SK-N-SH treated with all-trans-retinoic acid at 6 μM for 48 hours (cell line): ENCODE data around the gene SCYGR6.

ENCODE experiments used
- ATAC-seq: fragments of 200-7000 bp; cut with Tn5 transposase; 3 replicates; pipeline ENCODE4 v1.9.1; 2020; ENCODE audit warnings: mild to moderate bottlenecking, moderate library complexity
- ARNTL ChIP-seq: fragments of 450-650 bp; formaldehyde crosslinking; IDR thresholded peaks from 2 replicates; pipeline ENCODE4 v1.5.0; 2020; ENCODE audit warnings: low read depth, mild to moderate bottlenecking, moderate library complexity, borderline replicate concordance
- BACH2 ChIP-seq: fragments of 250-450 bp; sonication (Bioruptor Pico); IDR thresholded peaks from 2 replicates; pipeline ENCODE4 v1.9.0; 2021; ENCODE audit warnings: mild to moderate bottlenecking, borderline replicate concordance
- CSDC2 ChIP-seq: fragments of 250-450 bp; sonication (Bioruptor Pico); IDR thresholded peaks from 2 replicates; pipeline ENCODE4 v1.5.0; 2020; ENCODE audit warnings: mild to moderate bottlenecking, moderate library complexity
- ESRRG ChIP-seq: fragments of 250-450 bp; sonication (Bioruptor Pico); IDR thresholded peaks from 2 replicates; pipeline ENCODE4 v1.6.1; 2021; ENCODE audit warnings: mild to moderate bottlenecking
- GLIS3 ChIP-seq: fragments of 250-450 bp; sonication (Bioruptor Pico); IDR thresholded peaks from 2 replicates; pipeline ENCODE4 v1.5.0; 2020; ENCODE audit warnings: mild to moderate bottlenecking, moderate library complexity
- ISL1 ChIP-seq: fragments of 250-450 bp; sonication (Bioruptor Pico); IDR thresholded peaks from 2 replicates; pipeline ENCODE4 v2.1.2; 2022; ENCODE audit warnings: mild to moderate bottlenecking, moderate library complexity
- PPARA ChIP-seq: fragments of 250-450 bp; sonication (Bioruptor Pico); IDR thresholded peaks from 2 replicates; pipeline ENCODE4 v1.5.0; 2020; ENCODE audit warnings: mild to moderate bottlenecking, borderline replicate concordance
- RARB ChIP-seq: fragments of 250-450 bp; sonication (Bioruptor Pico); IDR thresholded peaks from 2 replicates; pipeline ENCODE4 v1.8.0; 2021; ENCODE audit warnings: mild to moderate bottlenecking, moderate library complexity
- SNAI2 ChIP-seq: fragments of 250-450 bp; sonication (Bioruptor Pico); IDR thresholded peaks from 2 replicates; pipeline ENCODE4 v1.5.0; 2020; ENCODE audit warnings: mild to moderate bottlenecking, moderate library complexity
- TCF4 ChIP-seq: fragments of 250-450 bp; sonication (Bioruptor Pico); IDR thresholded peaks from 2 replicates; pipeline ENCODE4 v1.8.0; 2021; ENCODE audit warnings: mild to moderate bottlenecking, moderate library complexity, borderline replicate concordance
- TOX ChIP-seq: fragments of 250-450 bp; sonication (Bioruptor Pico); IDR thresholded peaks from 2 replicates; pipeline ENCODE4 v1.8.0; 2021; ENCODE audit warnings: mild to moderate bottlenecking, moderate library complexity, borderline replicate concordance
- ZC3H10 ChIP-seq: fragments of 250-450 bp; sonication (Bioruptor Pico); IDR thresholded peaks from 2 replicates; pipeline ENCODE4 v1.5.1; 2021; ENCODE audit warnings: mild to moderate bottlenecking, moderate library complexity
- ZFP3 ChIP-seq: fragments of 250-450 bp; sonication (Bioruptor Pico); IDR thresholded peaks from 2 replicates; pipeline ENCODE4 v1.5.0; 2020; ENCODE audit warnings: mild to moderate bottlenecking, moderate library complexity
- ZFP30 ChIP-seq: fragments of 450-650 bp; formaldehyde crosslinking; IDR thresholded peaks from 2 replicates; pipeline ENCODE4 v1.5.0; 2022; ENCODE audit warnings: mild to moderate bottlenecking, moderate library complexity
- ZNF70 ChIP-seq: fragments of 450-650 bp; formaldehyde crosslinking; IDR thresholded peaks from 2 replicates; pipeline ENCODE4 v1.5.0; 2020; ENCODE audit warnings: mild to moderate bottlenecking, moderate library complexity
- ZNF8 ChIP-seq: fragments of 450-650 bp; formaldehyde crosslinking; IDR thresholded peaks from 2 replicates; pipeline ENCODE4 v1.5.0; 2020; ENCODE audit warnings: mild to moderate bottlenecking, moderate library complexity
- TF ChIP-seq, protein P1 (sequence below): fragments of 250-450 bp; sonication (Bioruptor Pico); IDR thresholded peaks from 2 replicates; pipeline ENCODE4 v1.8.0; 2021; ENCODE audit warnings: low read depth, mild to moderate bottlenecking, moderate library complexity, borderline replicate concordance
- TF ChIP-seq, protein P2 (sequence below): fragments of 250-450 bp; sonication (Bioruptor Pico); IDR thresholded peaks from 2 replicates; pipeline ENCODE4 v1.5.1; 2020; ENCODE audit warnings: low read depth, mild to moderate bottlenecking, moderate library complexity
- TF ChIP-seq, protein P3 (sequence below): fragments of 250-450 bp; sonication (Bioruptor Pico); IDR thresholded peaks from 2 replicates; pipeline ENCODE4 v1.8.0; 2020; ENCODE audit warnings: mild to moderate bottlenecking, moderate library complexity, borderline replicate concordance
- TF ChIP-seq, protein P4 (sequence below): fragments of 250-450 bp; sonication (Bioruptor Pico); IDR thresholded peaks from 2 replicates; pipeline ENCODE4 v1.5.0; 2020; ENCODE audit warnings: mild to moderate bottlenecking, moderate library complexity

Gene SCYGR6

DNA sequence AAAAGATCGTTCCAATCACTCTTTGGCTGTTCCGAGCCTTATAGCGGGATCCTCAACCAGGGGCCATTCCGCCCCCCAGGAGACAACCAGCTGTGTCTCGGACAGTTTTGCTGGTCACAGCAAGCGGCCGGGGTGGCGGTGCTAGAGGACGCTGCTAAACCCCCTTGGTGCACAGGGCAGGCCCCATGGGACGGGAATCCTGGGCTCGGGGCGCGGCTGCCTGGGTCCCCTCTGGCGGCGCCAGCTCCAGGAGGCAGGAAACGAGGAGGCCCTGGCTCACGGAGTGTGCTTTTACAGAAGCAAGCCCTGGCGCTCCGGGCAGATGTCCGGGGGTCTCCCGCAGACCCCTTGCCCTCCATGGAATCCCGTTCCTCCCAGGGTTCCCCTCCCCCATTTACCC, 43.3 kb upstream of the SCYGR6 start:
- TF ChIP-seq ARNTL (CRISPR knock-in tag) (no peak), TOX (no peak)
- TF ChIP-seq, protein P1, sequence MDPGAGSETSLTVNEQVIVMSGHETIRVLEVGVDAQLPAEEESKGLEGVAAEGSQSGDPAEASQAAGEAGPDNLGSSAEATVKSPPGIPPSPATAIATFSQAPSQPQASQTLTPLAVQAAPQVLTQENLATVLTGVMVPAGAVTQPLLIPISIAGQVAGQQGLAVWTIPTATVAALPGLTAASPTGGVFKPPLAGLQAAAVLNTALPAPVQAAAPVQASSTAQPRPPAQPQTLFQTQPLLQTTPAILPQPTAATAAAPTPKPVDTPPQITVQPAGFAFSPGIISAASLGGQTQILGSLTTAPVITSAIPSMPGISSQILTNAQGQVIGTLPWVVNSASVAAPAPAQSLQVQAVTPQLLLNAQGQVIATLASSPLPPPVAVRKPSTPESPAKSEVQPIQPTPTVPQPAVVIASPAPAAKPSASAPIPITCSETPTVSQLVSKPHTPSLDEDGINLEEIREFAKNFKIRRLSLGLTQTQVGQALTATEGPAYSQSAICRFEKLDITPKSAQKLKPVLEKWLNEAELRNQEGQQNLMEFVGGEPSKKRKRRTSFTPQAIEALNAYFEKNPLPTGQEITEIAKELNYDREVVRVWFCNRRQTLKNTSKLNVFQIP (CRISPR knock-in tag): no peak
- ATAC-seq: no peak

DNA sequence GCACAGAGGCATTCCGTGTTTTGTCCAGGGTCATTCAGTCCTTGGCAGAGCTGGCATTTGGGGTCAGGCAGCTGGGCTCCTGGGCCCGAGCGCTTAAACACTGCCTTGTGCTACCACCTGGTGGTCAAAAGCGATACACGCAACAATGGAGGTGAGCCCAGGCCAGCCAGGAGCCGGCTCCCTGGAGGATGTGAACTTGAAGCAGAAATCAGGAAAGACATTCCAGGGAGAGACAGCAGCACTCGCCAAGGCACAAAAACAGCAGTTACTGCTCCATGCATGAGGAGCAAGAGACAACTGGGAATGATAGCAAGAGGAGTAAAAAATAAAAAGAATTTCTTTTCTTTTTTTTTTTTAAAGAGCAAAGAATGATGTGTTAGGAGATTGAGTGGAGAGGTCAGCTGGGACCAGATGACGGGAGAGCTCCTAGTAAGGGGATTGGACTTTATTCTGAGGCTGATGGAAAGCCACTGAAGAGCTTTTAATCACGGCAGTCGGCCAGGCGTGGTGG, 41.9 kb upstream of the SCYGR6 start:
- TF ChIP-seq TOX (no peak), ZFP30 (CRISPR knock-in tag) (no peak), ARNTL (CRISPR knock-in tag) (no peak), ZC3H10 (no peak), RARB (CRISPR knock-in tag) (no peak)
- peak; percentile 100 for ATAC-seq

DNA sequence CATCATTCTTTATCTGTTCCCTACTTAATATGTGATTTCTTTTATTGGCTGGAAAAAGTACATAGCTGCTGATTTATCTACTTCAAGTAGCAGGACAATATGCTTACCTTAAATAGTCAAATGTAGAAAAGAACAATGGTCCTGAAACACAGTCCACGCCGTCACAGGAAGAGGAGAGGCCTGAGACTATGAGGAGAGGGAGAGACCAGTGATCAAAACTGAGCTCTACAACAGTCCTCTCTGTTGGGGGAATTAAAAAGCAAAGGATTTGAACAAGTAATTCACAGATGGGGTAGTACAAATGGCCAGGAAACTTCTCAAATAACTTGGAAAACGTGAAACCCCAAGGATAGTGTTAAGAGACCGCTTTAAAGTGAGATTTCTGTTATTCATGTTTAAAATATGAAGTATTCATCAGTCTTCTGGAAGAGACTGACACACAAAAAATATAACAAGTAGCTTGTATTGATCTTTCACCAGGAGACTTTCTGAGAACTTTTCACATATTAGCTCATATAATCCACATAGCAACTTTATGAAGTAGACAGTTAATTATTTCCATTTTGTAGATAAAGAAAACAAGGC, 41.3 kb upstream of the SCYGR6 start:
- ATAC-seq: peak; percentile 31
- TF ChIP-seq SNAI2 (CRISPR knock-in tag): no peak
- TF ChIP-seq ZFP3 (CRISPR knock-in tag): no peak
- TF ChIP-seq, protein P2, sequence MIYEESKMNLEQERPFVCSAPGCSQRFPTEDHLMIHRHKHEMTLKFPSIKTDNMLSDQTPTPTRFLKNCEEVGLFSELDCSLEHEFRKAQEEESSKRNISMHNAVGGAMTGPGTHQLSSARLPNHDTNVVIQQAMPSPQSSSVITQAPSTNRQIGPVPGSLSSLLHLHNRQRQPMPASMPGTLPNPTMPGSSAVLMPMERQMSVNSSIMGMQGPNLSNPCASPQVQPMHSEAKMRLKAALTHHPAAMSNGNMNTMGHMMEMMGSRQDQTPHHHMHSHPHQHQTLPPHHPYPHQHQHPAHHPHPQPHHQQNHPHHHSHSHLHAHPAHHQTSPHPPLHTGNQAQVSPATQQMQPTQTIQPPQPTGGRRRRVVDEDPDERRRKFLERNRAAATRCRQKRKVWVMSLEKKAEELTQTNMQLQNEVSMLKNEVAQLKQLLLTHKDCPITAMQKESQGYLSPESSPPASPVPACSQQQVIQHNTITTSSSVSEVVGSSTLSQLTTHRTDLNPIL: no peak
- TF ChIP-seq, all 23 proteins: peak for 0

DNA sequence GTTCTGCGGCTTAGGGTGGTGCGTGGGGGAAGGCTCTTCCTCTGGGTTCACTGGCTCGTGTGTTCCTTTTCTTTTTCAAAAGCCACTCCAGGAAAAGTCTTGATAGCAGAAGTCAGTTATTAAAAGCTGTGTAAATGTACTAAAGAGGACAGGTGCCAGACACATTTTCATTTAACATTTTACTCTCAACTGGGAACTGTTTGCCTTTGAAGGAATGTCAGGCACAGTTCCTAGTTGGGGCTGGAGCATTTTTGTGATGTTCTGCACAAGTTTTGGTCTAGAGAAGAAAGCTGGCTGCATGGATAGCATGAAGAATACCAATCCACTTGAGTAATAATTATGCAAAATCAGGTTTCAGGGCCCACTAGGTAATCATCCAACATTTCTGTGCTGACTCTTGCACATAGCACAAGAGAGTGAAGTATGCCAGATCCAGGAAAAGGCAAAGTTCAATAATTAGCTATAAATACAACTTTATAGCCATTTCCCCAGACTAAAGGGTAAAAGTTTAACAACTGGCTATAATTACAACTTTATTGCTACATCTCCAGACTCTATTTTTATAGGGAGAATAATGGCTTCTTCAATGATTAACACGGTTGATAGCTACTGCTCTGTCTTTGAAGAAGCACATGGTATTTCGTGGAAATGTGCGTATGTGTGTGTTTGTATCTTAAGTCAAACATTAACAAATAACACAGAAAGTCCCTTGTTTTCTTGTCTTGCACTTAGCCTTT, 37.4 kb upstream of the SCYGR6 start:
- ATAC-seq: no peak
- no peak for TF ChIP-seq TCF4
- TF ChIP-seq, protein P2: no peak
- no peak for TF ChIP-seq ZNF8 (CRISPR knock-in tag)
- TF ChIP-seq, protein P3, sequence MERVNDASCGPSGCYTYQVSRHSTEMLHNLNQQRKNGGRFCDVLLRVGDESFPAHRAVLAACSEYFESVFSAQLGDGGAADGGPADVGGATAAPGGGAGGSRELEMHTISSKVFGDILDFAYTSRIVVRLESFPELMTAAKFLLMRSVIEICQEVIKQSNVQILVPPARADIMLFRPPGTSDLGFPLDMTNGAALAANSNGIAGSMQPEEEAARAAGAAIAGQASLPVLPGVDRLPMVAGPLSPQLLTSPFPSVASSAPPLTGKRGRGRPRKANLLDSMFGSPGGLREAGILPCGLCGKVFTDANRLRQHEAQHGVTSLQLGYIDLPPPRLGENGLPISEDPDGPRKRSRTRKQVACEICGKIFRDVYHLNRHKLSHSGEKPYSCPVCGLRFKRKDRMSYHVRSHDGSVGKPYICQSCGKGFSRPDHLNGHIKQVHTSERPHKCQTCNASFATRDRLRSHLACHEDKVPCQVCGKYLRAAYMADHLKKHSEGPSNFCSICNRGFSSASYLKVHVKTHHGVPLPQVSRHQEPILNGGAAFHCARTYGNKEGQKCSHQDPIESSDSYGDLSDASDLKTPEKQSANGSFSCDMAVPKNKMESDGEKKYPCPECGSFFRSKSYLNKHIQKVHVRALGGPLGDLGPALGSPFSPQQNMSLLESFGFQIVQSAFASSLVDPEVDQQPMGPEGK: no peak
- TF ChIP-seq ZC3H10: no peak
- TF ChIP-seq SNAI2 (CRISPR knock-in tag): no peak
- no peak for TF ChIP-seq GLIS3 (CRISPR knock-in tag)
- no peak for TF ChIP-seq ESRRG (CRISPR knock-in tag)
- TF ChIP-seq, protein P1 (CRISPR knock-in tag): no peak
- no peak for TF ChIP-seq ARNTL (CRISPR knock-in tag)
- TF ChIP-seq CSDC2 (CRISPR knock-in tag): no peak
- TF ChIP-seq PPARA: no peak
- TF ChIP-seq TOX: no peak
- no peak for TF ChIP-seq ZNF70 (CRISPR knock-in tag)
- no peak for TF ChIP-seq BACH2 (CRISPR knock-in tag)
- TF ChIP-seq ISL1: no peak
- TF ChIP-seq, protein P4, sequence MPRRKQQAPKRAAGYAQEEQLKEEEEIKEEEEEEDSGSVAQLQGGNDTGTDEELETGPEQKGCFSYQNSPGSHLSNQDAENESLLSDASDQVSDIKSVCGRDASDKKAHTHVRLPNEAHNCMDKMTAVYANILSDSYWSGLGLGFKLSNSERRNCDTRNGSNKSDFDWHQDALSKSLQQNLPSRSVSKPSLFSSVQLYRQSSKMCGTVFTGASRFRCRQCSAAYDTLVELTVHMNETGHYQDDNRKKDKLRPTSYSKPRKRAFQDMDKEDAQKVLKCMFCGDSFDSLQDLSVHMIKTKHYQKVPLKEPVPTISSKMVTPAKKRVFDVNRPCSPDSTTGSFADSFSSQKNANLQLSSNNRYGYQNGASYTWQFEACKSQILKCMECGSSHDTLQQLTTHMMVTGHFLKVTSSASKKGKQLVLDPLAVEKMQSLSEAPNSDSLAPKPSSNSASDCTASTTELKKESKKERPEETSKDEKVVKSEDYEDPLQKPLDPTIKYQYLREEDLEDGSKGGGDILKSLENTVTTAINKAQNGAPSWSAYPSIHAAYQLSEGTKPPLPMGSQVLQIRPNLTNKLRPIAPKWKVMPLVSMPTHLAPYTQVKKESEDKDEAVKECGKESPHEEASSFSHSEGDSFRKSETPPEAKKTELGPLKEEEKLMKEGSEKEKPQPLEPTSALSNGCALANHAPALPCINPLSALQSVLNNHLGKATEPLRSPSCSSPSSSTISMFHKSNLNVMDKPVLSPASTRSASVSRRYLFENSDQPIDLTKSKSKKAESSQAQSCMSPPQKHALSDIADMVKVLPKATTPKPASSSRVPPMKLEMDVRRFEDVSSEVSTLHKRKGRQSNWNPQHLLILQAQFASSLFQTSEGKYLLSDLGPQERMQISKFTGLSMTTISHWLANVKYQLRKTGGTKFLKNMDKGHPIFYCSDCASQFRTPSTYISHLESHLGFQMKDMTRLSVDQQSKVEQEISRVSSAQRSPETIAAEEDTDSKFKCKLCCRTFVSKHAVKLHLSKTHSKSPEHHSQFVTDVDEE (CRISPR knock-in tag): no peak
- TF ChIP-seq ZFP3 (CRISPR knock-in tag): no peak
